Stimulated activated naive B cell treated with anti-CD40 and anti-IgM and Interleukin-4, amounts not matched to agents 10 μg/mL and 1 μg/mL and 100 μg/mL, for 72 hours (primary cell): ENCODE data around the gene USP21.

ENCODE experiments used
- ATAC-seq, 2 donors: fragments of 150-1000 bp; cut with Tn5 transposase; replicated peaks; 2 replicates each; pipeline ENCODE4 v1.10.0; 2021; ENCODE audit warnings: moderate library complexity in 1 of 2
- DNase-seq: peaks from one replicate; pipeline ENCODE4 v3.0.0; 2021
- H3K27ac Mint-ChIP-seq: one replicate; pipeline ENCODE4 v1.8.0; 2022; ENCODE audit warnings: mild to moderate bottlenecking, mixed read lengths
- H3K27me3 Mint-ChIP-seq, 2 donors: one replicate each; pipeline ENCODE4 v1.8.0; 2022; ENCODE audit warnings: mixed read lengths in 2 of 2
- H3K36me3 Mint-ChIP-seq, 2 donors: one replicate each; pipeline ENCODE4 v1.8.0; 2022; ENCODE audit warnings: mixed read lengths in 2 of 2, mild to moderate bottlenecking in 1 of 2
- H3K4me1 Mint-ChIP-seq, 2 donors: one replicate each; pipeline ENCODE4 v1.8.0; 2022; ENCODE audit warnings: mixed read lengths in 2 of 2, mild to moderate bottlenecking in 1 of 2
- H3K4me3 Mint-ChIP-seq, 2 donors: one replicate each; pipeline ENCODE4 v1.8.0; 2022; ENCODE audit warnings: mild to moderate bottlenecking in 2 of 2, mixed read lengths in 2 of 2, moderate library complexity in 1 of 2
- H3K9me3 Mint-ChIP-seq, 2 donors: one replicate each; pipeline ENCODE4 v1.8.0; 2022; ENCODE audit warnings: mixed read lengths in 2 of 2, mild to moderate bottlenecking in 1 of 2

Gene USP21

DNA sequence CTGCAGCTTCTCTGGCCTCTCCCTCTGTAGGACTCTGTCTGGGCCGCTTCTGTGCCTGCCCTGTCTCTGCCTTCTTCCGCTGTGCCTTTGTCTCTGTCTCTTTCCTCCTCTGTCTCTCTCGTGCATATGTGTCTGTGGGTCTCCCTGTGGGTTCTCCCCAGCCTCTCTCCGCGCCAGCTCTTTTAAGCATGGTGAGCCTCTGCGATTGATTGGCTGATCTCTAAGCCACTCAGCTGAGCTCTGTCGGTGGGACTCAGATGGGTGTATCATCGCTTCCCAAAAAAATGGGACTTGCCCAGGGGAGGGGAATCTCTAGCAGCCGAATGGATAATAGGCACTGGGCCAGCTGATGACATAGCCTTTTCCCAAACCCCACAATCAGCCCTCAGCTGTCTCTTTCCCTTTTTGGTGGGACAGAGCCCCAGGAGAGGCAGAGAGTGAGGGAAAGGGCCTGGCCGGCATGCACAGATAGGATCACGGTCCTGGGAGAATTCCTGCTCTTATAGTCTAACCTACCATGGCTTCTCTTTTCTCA lies 39.7 kb downstream of the USP21 start, which contains the start of gene ADAMTS4:
ADAMTS4 (minus strand) TSS at position 158 of the 535 bp plus-strand sequence. CDS start 427 bp downstream, outside the sequence.
- DNase-seq (no peak), ATAC-seq (no peak)
- H3K4me1 Mint-ChIP-seq = peaks cover 36 to 48% of the 10 kb centered on the region in 2 donors
- no peaks in the 10 kb centered on the region for H3K9me3 Mint-ChIP-seq
- H3K27me3 Mint-ChIP-seq = no peaks in the 10 kb centered on the region
- peak within 1 kb of the TSS; percentile 51 for H3K27ac Mint-ChIP-seq
- peaks cover 4% of the 10 kb centered on the region in 2 donors for H3K36me3 Mint-ChIP-seq
- no peak within 1 kb of the TSS for H3K4me3 Mint-ChIP-seq

DNA sequence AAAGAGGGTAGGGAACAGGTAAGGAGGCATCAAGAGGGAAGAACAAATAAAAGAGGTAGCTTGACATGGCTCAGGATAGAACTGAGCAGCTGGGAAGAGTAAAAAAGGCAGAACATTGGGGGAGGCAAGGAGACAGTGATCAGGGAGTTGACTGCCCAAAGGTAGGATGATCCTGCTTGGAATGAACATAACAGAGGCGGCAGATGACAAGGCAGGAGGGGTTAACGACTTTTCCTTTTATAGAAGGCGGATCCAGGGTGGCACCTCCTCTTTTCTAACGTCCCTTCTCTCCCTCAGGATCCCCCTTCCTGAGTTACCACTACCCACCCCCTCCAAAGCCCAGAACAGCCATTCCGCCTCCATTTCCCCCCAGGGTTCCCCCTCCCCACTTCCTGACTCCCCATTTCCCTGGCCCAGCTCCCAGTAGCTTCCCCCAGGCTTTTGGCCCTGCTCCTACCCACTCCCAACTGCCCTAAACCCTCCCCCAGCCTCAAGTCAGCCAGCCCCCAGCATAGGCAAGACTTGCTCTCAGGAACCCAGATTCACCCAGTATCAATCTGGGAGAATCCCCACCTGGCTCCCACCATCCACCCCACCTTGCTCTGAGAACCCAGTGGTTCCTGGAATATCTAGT lies 40.3 kb downstream of the USP21 start:
- Mint-ChIP-seq H3K27ac (no peak overlapping the region), H3K27me3 (no peaks in the 10 kb centered on the region), H3K4me3 (no peak overlapping the region), H3K4me1 (peaks cover 37 to 45% of the 10 kb centered on the region in 2 donors), H3K9me3 (no peaks in the 10 kb centered on the region), H3K36me3 (peaks cover 10 to 11% of the 10 kb centered on the region in 2 donors)
- ATAC-seq = no peak
- no peak for DNase-seq

DNA sequence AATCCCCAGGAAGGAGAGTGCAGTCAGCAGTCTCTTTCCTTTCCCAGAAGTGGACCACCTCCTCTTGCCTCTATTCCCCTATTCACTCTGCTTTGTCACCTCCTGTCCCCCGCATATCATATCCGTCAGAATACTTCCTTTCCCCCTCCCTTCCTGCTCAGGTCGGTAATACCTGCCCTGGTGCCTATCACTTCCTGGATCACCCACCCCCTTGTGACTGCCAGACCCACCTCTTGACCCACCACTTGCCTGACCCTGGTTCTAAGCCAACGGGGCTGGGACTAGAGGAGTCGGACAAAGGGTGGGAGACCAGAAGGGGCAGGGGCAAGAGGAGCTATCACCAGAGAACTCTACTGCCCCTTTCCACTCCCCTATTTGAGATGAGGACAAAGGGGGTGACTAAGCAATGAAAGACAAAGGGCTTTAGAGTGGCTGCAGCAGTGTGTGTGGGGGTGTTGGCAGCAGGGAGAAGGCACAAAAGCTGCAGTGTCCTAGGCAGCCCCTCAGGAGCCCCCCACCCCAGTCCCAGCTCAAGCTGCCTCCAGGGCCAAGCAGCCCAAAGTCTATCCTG lies 41.2 kb downstream of the USP21 start:
- Mint-ChIP-seq H3K27me3 (no peaks in the 10 kb centered on the region), H3K9me3 (no peaks in the 10 kb centered on the region), H3K27ac (peak overlapping the region; percentile 52), H3K4me3 (no peak overlapping the region), H3K4me1 (peaks cover 31 to 36% of the 10 kb centered on the region in 2 donors), H3K36me3 (peaks cover 10 to 17% of the 10 kb centered on the region in 2 donors)
- ATAC-seq = no peak
- no peak for DNase-seq

DNA sequence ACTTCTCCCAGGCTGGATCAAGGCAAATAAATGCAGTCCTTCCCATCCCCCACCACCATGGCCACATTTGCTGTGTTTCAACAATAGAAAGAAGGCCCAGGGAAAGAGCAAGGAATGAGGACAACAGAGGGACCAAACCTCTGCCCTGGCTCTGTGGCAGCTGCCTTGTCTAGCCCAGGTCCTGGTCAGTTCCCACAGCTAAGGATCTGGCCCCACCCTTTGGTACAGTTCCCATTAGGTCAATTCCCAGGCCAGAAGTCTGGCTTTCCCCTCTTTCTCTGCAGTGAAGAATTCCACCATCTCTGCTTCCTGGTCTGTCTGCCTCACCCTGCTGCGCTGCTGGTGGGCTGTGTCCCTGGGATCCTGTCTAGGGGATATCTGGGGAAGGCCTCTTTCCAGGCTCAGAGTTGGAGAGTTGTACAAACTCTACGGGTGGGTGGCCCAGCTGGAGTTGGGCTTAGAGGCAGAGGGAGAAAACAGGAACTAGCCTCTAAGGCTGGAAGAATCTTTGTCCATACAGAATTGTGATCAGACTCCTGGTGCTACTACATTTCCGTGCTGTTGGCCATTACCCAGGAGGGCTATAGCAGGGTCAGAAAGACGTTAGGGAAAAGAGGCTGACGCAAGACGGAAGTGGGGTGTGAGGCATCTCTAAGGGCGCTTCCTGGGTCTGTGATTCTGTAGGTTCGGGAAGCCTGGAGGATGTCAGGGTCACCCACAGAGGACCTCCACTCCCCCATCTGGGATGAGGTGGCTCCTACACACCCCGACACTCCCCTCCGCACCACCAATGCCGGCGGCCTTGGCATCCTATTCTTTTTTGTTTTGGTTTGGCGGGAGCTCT lies 41.9 kb downstream of the USP21 start:
- ATAC-seq = no peak
- Mint-ChIP-seq H3K27ac (peak overlapping the region; percentile 97), H3K9me3 (no peaks in the 10 kb centered on the region), H3K4me1 (peaks cover 26 to 31% of the 10 kb centered on the region in 2 donors), H3K27me3 (no peaks in the 10 kb centered on the region), H3K36me3 (peaks cover 13 to 21% of the 10 kb centered on the region in 2 donors), H3K4me3 (peak overlapping the region; percentile 92 to 94)
- no peak for DNase-seq

DNA sequence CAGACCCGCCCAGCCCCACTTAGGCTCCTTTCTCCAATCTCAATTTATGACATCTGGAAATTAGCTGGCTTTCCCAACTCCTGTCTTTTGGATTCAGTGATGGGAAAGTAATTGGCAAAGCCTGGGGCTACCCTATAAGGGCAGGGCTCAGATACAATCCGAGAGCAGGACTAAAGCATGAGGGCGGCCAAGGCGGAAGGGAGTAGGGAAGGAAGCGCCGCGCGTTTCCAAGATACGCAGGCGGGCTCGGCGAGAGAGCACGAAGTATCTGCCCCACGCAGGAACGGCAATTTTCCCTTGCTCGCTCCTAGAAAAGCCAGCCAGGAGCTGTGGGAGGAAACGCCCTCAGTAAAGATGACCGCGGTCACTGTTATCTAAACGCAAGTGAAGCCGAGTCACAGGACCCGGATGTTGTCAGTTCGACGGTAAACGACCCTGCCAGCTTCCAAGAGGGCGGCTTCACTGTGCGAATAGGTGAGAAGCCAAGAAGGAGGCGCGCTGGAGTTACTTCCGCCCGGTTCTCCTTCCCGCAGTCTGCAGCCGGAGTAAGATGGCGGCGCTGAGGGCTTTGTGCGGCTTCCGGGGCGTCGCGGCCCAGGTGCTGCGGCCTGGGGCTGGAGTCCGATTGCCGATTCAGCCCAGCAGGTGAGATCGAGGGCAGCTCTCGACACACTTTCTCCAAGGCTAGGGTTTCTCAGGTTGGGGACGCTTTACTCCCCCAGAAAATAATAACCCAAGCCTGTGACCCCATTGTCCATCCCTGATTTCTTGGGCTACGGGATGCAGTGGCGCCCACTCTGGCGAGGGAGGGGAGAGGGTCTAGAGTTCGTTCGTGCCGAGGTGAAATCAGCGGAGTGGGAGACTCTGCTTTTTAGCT lies 42.8 kb downstream of the USP21 start, which contains the start of gene NDUFS2:
NDUFS2 (plus strand) TSS at position 532 of the 877 bp plus-strand sequence; CDS start at position 551, 19 bp downstream.
- Mint-ChIP-seq H3K9me3 (no peaks in the 10 kb centered on the region), H3K27me3 (no peaks in the 10 kb centered on the region), H3K4me1 (peaks cover 26 to 35% of the 10 kb centered on the region in 2 donors), H3K27ac (peak within 1 kb of the TSS; percentile 97), H3K4me3 (peak within 1 kb of the TSS; percentile 92 to 94), H3K36me3 (peaks cover 17 to 26% of the 10 kb centered on the region in 2 donors)
- ATAC-seq (peak; percentile 99 to 100), DNase-seq (peak; percentile 94)

DNA sequence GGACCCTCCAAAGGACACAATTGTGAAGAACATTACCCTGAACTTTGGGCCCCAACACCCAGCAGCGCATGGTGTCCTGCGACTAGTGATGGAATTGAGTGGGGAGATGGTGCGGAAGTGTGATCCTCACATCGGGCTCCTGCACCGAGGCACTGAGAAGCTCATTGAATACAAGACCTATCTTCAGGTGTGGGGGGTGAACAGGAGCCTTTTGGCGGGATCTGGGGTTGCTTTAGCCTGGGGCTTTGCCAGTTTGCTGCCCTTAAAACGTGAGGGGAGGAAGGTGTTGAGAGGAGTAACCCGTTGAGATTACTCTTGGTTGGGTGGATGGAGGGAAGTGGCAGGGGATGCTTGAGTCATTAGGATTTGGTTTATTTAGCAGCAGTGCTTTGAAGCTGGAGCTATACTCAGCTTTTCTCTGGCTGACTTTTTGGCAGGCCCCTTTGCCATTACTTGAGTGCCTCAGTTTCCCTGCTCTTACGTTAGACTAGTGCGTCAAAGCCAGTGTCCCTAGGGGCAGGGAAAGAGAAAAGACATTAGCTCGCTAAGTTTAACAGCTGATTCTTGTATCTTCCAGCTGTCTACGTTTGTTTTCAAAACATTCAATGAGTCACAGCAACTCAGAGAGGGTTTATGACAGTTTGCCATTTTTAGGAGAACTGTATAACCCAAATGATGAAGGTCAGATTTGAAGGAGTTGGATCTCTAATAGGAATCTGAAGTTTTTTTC lies 47.3 kb downstream of the USP21 start:
- no peak overlapping the region for H3K4me3 Mint-ChIP-seq
- H3K36me3 Mint-ChIP-seq = peaks cover 43 to 54% of the 10 kb centered on the region in 2 donors
- H3K27me3 Mint-ChIP-seq = no peaks in the 10 kb centered on the region
- ATAC-seq (no peak), DNase-seq (no peak)
- H3K27ac Mint-ChIP-seq = no peak overlapping the region
- H3K9me3 Mint-ChIP-seq = no peaks in the 10 kb centered on the region
- H3K4me1 Mint-ChIP-seq = peaks cover 24 to 30% of the 10 kb centered on the region in 2 donors

DNA sequence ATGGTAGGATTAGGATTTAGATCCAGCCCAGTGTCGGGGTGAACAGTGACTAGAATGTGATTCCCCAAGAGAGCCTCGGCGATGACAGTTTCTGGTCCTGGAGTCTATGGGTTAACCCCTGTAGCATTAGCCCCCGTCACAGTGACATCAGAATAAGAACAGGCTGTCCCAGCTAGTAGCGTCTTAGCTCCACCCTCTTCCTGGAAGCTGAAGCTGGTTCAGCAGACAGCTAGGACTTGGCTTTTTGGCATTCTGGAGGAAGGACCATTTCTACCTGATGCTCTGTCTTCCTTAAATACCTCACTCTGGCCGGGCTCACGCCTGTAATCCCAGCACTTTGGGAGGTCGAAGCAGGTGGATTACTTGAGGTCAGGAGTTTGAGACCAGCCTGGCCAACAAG lies 47.9 kb downstream of the USP21 start:
- Mint-ChIP-seq H3K4me3 (no peak overlapping the region), H3K36me3 (peaks cover 48 to 60% of the 10 kb centered on the region in 2 donors), H3K4me1 (peaks cover 22 to 26% of the 10 kb centered on the region in 2 donors), H3K27ac (no peak overlapping the region), H3K27me3 (no peaks in the 10 kb centered on the region), H3K9me3 (no peaks in the 10 kb centered on the region)
- DNase-seq (no peak), ATAC-seq (no peak)

DNA sequence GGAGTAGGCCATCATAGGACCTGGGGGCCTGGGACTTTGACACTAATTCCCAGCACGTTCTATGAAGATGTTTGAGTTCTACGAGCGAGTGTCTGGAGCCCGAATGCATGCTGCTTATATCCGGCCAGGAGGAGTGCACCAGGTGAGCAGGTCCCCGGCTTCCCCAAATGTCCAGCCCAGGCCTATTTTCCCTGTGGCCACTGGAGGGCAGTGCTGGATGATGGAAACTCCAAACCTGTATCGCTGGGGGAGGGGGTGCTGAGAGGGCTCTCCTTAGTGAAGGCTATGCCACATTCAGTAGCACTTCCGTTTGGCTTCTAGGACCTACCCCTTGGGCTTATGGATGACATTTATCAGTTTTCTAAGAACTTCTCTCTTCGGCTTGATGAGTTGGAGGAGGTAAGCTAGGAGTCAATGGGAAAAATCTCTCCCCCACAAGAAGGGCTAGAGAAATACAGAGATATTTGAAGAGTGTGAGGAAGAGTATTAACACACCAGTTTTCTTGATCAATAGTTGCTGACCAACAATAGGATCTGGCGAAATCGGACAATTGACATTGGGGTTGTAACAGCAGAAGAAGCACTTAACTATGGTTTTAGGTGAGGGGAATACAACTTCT lies 50.6 kb downstream of the USP21 start:
- DNase-seq (peak; percentile 65), ATAC-seq (peak; percentile 91 to 97)
- peaks cover under 1 to 1% of the 10 kb centered on the region in 2 donors for H3K27me3 Mint-ChIP-seq
- no peak overlapping the region for H3K27ac Mint-ChIP-seq
- no peaks in the 10 kb centered on the region for H3K9me3 Mint-ChIP-seq
- no peak overlapping the region for H3K4me3 Mint-ChIP-seq
- H3K4me1 Mint-ChIP-seq = peaks cover 16 to 25% of the 10 kb centered on the region in 2 donors
- H3K36me3 Mint-ChIP-seq = peaks cover 63 to 74% of the 10 kb centered on the region in 2 donors

DNA sequence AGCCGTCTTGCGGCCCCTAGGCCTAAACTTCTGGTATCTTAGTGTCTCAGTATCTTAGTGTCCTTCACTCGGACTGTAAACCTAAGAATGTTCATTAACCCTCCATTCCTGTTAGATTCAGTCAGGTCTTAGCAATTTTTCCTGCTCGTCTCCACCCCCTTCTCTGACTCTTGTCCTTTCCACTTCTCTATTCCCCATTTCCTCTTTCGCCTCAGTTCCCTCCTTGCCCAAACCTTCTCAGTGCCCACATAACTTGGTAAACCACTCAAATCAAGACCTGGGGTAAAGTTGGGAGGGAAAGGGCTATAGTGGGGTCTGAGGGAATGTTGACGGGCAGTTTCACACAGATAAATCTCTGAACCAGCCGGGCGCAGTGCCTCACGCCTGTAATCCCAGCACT lies 55.1 kb downstream of the USP21 start:
- Mint-ChIP-seq H3K27me3 (peaks cover 8 to 16% of the 10 kb centered on the region in 2 donors), H3K4me3 (no peak overlapping the region), H3K4me1 (peaks cover 33 to 47% of the 10 kb centered on the region in 2 donors), H3K27ac (no peak overlapping the region), H3K9me3 (no peaks in the 10 kb centered on the region), H3K36me3 (peaks cover 56 to 58% of the 10 kb centered on the region in 2 donors)
- no peak for ATAC-seq
- no peak for DNase-seq

DNA sequence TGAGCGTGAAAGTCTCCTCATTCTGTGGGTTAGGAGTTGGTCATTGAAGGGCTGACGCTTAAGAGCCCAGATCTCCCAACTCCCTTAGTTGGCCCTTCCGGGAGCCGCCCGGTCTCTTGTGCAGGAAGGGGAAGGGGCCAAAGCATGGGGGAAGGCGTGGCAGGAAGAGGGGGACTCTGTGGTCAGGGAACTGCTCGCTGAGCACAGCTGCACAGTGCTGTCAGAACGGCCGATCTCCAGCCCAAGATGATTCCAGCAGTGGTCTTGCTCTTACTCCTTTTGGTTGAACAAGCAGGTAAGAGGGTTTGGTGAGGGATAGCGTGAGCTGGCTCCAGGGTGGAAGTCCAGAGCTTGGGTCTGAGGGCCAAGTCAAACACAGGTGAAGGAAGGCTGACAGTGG lies 55.8 kb downstream of the USP21 start, which contains the start of gene FCER1G:
FCER1G (plus strand) TSS at position 220 of the 400 bp plus-strand sequence; CDS start at position 247, 27 bp downstream.
- Mint-ChIP-seq H3K9me3 (no peaks in the 10 kb centered on the region), H3K27ac (peak within 1 kb of the TSS; percentile 56), H3K4me3 (no peak within 1 kb of the TSS), H3K36me3 (peaks cover 48 to 51% of the 10 kb centered on the region in 2 donors), H3K4me1 (peaks cover 27 to 40% of the 10 kb centered on the region in 2 donors), H3K27me3 (peaks cover 15 to 24% of the 10 kb centered on the region in 2 donors)
- no peak for DNase-seq
- no peak for ATAC-seq
